H1 (cell line): ENCODE measurements around the gene GCH1. TPM values are rescaled to one million over a fixed set of nuclear protein-coding genes. Genes with fewer than 3 reads are reported as not detected.

Experiments
- CTCF ChIA-PET: fragments of 300-600 bp; sonication (Branson Sonifier 250); formaldehyde crosslinking; loops from one replicate; lab custom pipeline; 2021; ENCODE audit not compliant: partially characterized antibody; lab: Charles Lee
- POLR2A ChIA-PET: fragments of 300-600 bp; sonication (Branson Sonifier 250); formaldehyde crosslinking; loops from one replicate; lab custom pipeline; 2021; ENCODE audit warnings: inconsistent platforms; ENCODE audit not compliant: partially characterized antibody; lab: Charles Lee
- DNase-seq, 2 experiments: peaks; one replicate each; pipeline versions ENCODE4 v3.0.0 to v3.0.0-alpha.2; 2010 to 2022; ENCODE audit warnings: low spot score in 2 of 2, low read depth in 1 of 2, mixed read lengths in 1 of 2
- FAIRE-seq: peaks from 2 replicates; lab custom pipeline; 2011; peaks lifted over from hg19 to GRCh38; lab: Jason Lieb, UNC
- H2AFZ ChIP-seq: 2 replicates; pipeline ENCODE4 v1.8.1; 2012; ENCODE audit warnings: low read length, inconsistent platforms
- H2AK5ac ChIP-seq: 2 replicates; pipeline ENCODE4 v1.6.1; 2013; ENCODE audit warnings: low read depth, low read length
- H2BK120ac ChIP-seq: replicated peaks from 2 replicates; pipeline ENCODE3; 2013; ENCODE audit warnings: low read depth, low read length, inconsistent platforms
- H2BK12ac ChIP-seq: 2 replicates; pipeline ENCODE4 v1.6.1; 2013; ENCODE audit warnings: low read depth, low read length
- H2BK15ac ChIP-seq: 2 replicates; pipeline ENCODE4 v1.6.1; 2013; ENCODE audit warnings: low read length
- H2BK20ac ChIP-seq: 2 replicates; pipeline ENCODE4 v1.6.1; 2013; ENCODE audit warnings: low read length
- H2BK5ac ChIP-seq: 2 replicates; pipeline ENCODE4 v1.6.1; 2013; ENCODE audit warnings: low read depth, low read length
- H3K14ac ChIP-seq: 2 replicates; pipeline ENCODE4 v1.6.1; 2013; ENCODE audit warnings: inconsistent platforms; ENCODE audit not compliant: insufficient read length
- H3K18ac ChIP-seq: 2 replicates; pipeline ENCODE4 v1.6.1; 2013; ENCODE audit warnings: low read length; ENCODE audit errors: extremely low read depth
- H3K23ac ChIP-seq: 2 replicates; pipeline ENCODE4 v1.6.1; 2013; ENCODE audit warnings: inconsistent platforms; ENCODE audit not compliant: insufficient read length
- H3K23me2 ChIP-seq: 2 replicates; pipeline ENCODE4 v1.6.1; 2013; ENCODE audit warnings: low read depth, low read length
- H3K27ac ChIP-seq: 2 replicates; pipeline ENCODE4 v1.6.1; 2011; ENCODE audit warnings: low read depth, low read length, inconsistent platforms
- H3K27me3 ChIP-seq, 4 experiments: replicated peaks in 1 of 4; 1 replicate in 1 of 4; 2 replicates in 3 of 4; pipeline versions ENCODE4 v1.6.1 to v1.8.1; 2011 to 2013; ENCODE audit warnings: low read length in 3 of 4, mild to moderate bottlenecking in 3 of 4, inconsistent platforms in 2 of 4, mixed read lengths in 2 of 4, moderate library complexity in 1 of 4; ENCODE audit not compliant: control insufficient read depth in 3 of 4, insufficient read depth in 3 of 4; ENCODE audit errors: extremely low read depth in 1 of 4
- H3K36me3 ChIP-seq, 4 experiments: 2 replicates each; pipeline versions ENCODE4 v1.6.1 to v1.8.1; 2011 to 2013; ENCODE audit warnings: mild to moderate bottlenecking in 4 of 4, low read length in 3 of 4, moderate library complexity in 2 of 4, control low read depth in 1 of 4, inconsistent platforms in 1 of 4; ENCODE audit not compliant: insufficient read depth in 4 of 4, control insufficient read depth in 2 of 4
- H3K4ac ChIP-seq: replicated peaks from 2 replicates; pipeline ENCODE3; 2013; ENCODE audit warnings: low read length, low read depth, mixed read lengths, inconsistent platforms; ENCODE audit not compliant: insufficient read length
- H3K4me1 ChIP-seq, 4 experiments: replicated peaks in 1 of 4; 1 replicate in 1 of 4; 2 replicates in 3 of 4; pipeline versions ENCODE4 v1.6.1 to v1.8.1; 2011 to 2013; ENCODE audit warnings: low read length in 3 of 4, inconsistent platforms in 2 of 4, mixed read lengths in 1 of 4; ENCODE audit not compliant: insufficient read depth in 4 of 4, control insufficient read depth in 3 of 4
- H3K4me2 ChIP-seq, 2 experiments: 2 replicates each; pipeline versions ENCODE4 v1.6.1 to v1.8.1; 2011 to 2013; ENCODE audit warnings: low read depth in 2 of 2, low read length in 2 of 2, control low read depth in 1 of 2, inconsistent platforms in 1 of 2, mild to moderate bottlenecking in 1 of 2; ENCODE audit not compliant: insufficient read depth in 1 of 2
- H3K4me3 ChIP-seq, 4 experiments: fragments of 200-600, 300-600 bp in 1 of 4; sonication (generic), shearing (Covaris generic), sonication (Bioruptor Twin) in 1 of 4; 2 replicates each; pipeline versions ENCODE4 v1.5.1 to v1.8.1; 2011 to 2016; ENCODE audit warnings: low read length in 4 of 4, low read depth in 3 of 4, control low read depth in 2 of 4, inconsistent platforms in 2 of 4, mild to moderate bottlenecking in 2 of 4, mixed read lengths in 1 of 4, moderate library complexity in 1 of 4; ENCODE audit not compliant: insufficient read depth in 2 of 4; ENCODE audit errors: extremely low read depth in 1 of 4
- H3K56ac ChIP-seq: replicated peaks from 2 replicates; pipeline ENCODE3; 2013; ENCODE audit warnings: low read depth, mild to moderate bottlenecking, mixed read lengths, low read length, inconsistent platforms; ENCODE audit not compliant: insufficient read length
- H3K79me1 ChIP-seq: 2 replicates; pipeline ENCODE4 v1.6.1; 2013; ENCODE audit warnings: low read depth, low read length, control low read depth
- H3K79me2 ChIP-seq, 2 experiments: 2 replicates each; pipeline versions ENCODE4 v1.6.1 to v1.8.1; 2012 to 2013; ENCODE audit warnings: low read length in 2 of 2, mild to moderate bottlenecking in 2 of 2, inconsistent platforms in 1 of 2; ENCODE audit not compliant: insufficient read depth in 2 of 2, control insufficient read depth in 1 of 2
- H3K9ac ChIP-seq, 4 experiments: replicated peaks in 1 of 4; 1 replicate in 1 of 4; 2 replicates in 3 of 4; pipeline versions ENCODE4 v1.6.1 to v1.8.1; 2011 to 2013; ENCODE audit warnings: low read depth in 3 of 4, low read length in 3 of 4, control low read depth in 2 of 4, mild to moderate bottlenecking in 2 of 4, moderate library complexity in 2 of 4, inconsistent platforms in 1 of 4; ENCODE audit errors: extremely low read depth in 1 of 4
- H3K9me3 ChIP-seq, 2 experiments: 2 replicates each; pipeline versions ENCODE4 v1.6.1 to v1.8.1; 2012 to 2013; ENCODE audit warnings: mild to moderate bottlenecking in 2 of 2, moderate library complexity in 2 of 2, control low read depth in 1 of 2, inconsistent platforms in 1 of 2, low read depth in 1 of 2, low read length in 1 of 2, mixed read lengths in 1 of 2; ENCODE audit not compliant: insufficient read depth in 2 of 2
- H4K20me1 ChIP-seq, 2 experiments: replicated peaks in 1 of 2; 2 replicates each; pipeline versions ENCODE3 to v1.8.1; 2011 to 2013; ENCODE audit warnings: inconsistent platforms in 2 of 2, low read length in 2 of 2, mild to moderate bottlenecking in 1 of 2; ENCODE audit not compliant: insufficient read depth in 2 of 2, control insufficient read depth in 1 of 2
- H4K5ac ChIP-seq: 2 replicates; pipeline ENCODE4 v1.6.1; 2013; ENCODE audit warnings: low read length, low read depth, mixed read lengths, inconsistent platforms; ENCODE audit not compliant: insufficient read length
- H4K8ac ChIP-seq: 2 replicates; pipeline ENCODE4 v1.8.0; 2013; ENCODE audit warnings: mild to moderate bottlenecking, moderate library complexity, low read length, inconsistent platforms; ENCODE audit not compliant: insufficient read depth; ENCODE audit errors: extremely low read depth
- H4K91ac ChIP-seq: replicated peaks from 2 replicates; pipeline ENCODE3; 2013; ENCODE audit warnings: low read length, mixed read lengths, inconsistent platforms; ENCODE audit not compliant: insufficient read length
- CTCF ChIP-seq, 3 experiments: IDR thresholded peaks; 1 replicate in 2 of 3; 2 replicates in 1 of 3; pipeline versions ENCODE4 v1.5.1 to v1.6.1; 2011; ENCODE audit warnings: low read length in 3 of 3, mild to moderate bottlenecking in 3 of 3, inconsistent platforms in 2 of 3, low read depth in 1 of 3, moderate library complexity in 1 of 3; ENCODE audit not compliant: insufficient read depth in 1 of 3; ENCODE audit errors: control extremely low read depth in 1 of 3
- JUN ChIP-seq: IDR thresholded peaks from 2 replicates; pipeline ENCODE4 v1.6.1; 2011; ENCODE audit warnings: low read depth, mild to moderate bottlenecking, improper control_type of control experiment, low read length
- KDM1A ChIP-seq: fragments of 200-600, 300-600 bp; sonication (generic); IDR thresholded peaks from 2 replicates; pipeline ENCODE4 v1.7.1; 2016; ENCODE audit warnings: mild to moderate bottlenecking, low read length, borderline replicate concordance
- WGBS, 2 experiments: shearing (Covaris generic) in 1 of 2; methylation state at CpG; one replicate each; pipeline versions ENCODE4 v1.1.6 to v1.1.7; 2013 to 2015; ENCODE audit warnings: low lambda C conversion rate in 2 of 2, mixed read lengths in 2 of 2, inconsistent platforms in 1 of 2, low coverage in 1 of 2, missing lambda C conversion rate in 1 of 2; ENCODE audit not compliant: insufficient replicate concordance in 2 of 2, insufficient coverage in 1 of 2, insufficient read length in 1 of 2; ENCODE audit errors: extremely low coverage in 1 of 2, missing lambda C conversion rate in 1 of 2; 5-methylcytosine and 5-hydroxymethylcytosine counted together
- polyA plus RNA-seq, 7 experiments: library from polyadenylated mRNA; depleted of rRNA in 3 of 7; stranded (reverse) in 5 of 7; unstranded in 2 of 7; fragments of >200 nt in 5 of 7; fragments of 200-250 nt in 2 of 7; gene quantifications; 1 replicate in 5 of 7; 2 replicates in 1 of 7; 4 replicates in 1 of 7; pipeline versions ENCODE4 v1.2.1 to v1.2.3, GENCODE V29; 2011 to 2013; ENCODE audit warnings: missing spikeins in 2 of 7, mixed read lengths in 2 of 7
- total RNA-seq: library from RNA; stranded (reverse); fragmentation: NEBNext Ultra II Directional; extraction: Animal tissue kit (Norgen Biotek cat#: 25700); gene quantifications from 2 replicates; pipeline ENCODE4 v1.2.1, GENCODE V29; 2021

GCH1 gene
- total and polyA plus RNA-seq, 2 of the 8 experiments (the other 6 are each of a cell fraction or from before 2014, with no cell fraction given) = 7.3 to 7.9 TPM

GRCh38 chr14:54867011-54867410 lies 35.6 kb downstream of the GCH1 start:
- CTCF ChIA-PET = interaction anchor here (0.7 to 2.1 kb wide), 9 partner anchors 11 to 93 kb away, joined by 3 to 8 read pairs (median 3); no protein-coding TSS in a partner anchor

More at GRCh38 chr14:54867011-54867410, 35.6 kb downstream of the GCH1 start:
- H3K9me3 ChIP-seq = no peaks in the 10 kb centered on the region
- H2BK15ac ChIP-seq = no peak overlapping the region
- H3K23me2 ChIP-seq = peaks cover 3% of the 10 kb centered on the region; the same call in 1 of the 2 replicates
- H3K14ac ChIP-seq = no peak overlapping the region
- no peak overlapping the region for H2AFZ ChIP-seq
- POLR2A ChIA-PET = interaction anchor here (0.7 to 1.3 kb wide), 2 partner anchors 36 to 48 kb away, joined by 3 read pairs; no protein-coding TSS in a partner anchor
- no peak overlapping the region for H2BK120ac ChIP-seq
- H4K5ac ChIP-seq = no peak overlapping the region
- no peak overlapping the region for H3K4me3 ChIP-seq
- H3K79me1 ChIP-seq = no peaks in the 10 kb centered on the region
- DNase-seq (no peak), FAIRE-seq (no peak)
- H2BK5ac ChIP-seq = no peak overlapping the region
- H3K4me1 ChIP-seq = peaks cover 0 to 4% (median 0%) of the 10 kb centered on the region in 4 experiments; a peak in 2 of 7 replicates
- H3K79me2 ChIP-seq = no peaks in the 10 kb centered on the region
- no peak overlapping the region for H3K56ac ChIP-seq
- no peak overlapping the region for H2BK12ac ChIP-seq
- no peaks in the 10 kb centered on the region for H3K36me3 ChIP-seq
- no peak overlapping the region for H3K27ac ChIP-seq
- H3K18ac ChIP-seq = no peak overlapping the region
- no peaks in the 10 kb centered on the region for H3K27me3 ChIP-seq
- no peak overlapping the region for H3K4me2 ChIP-seq
- TF ChIP-seq CTCF (IDR thresholded peaks at IDR 0.05; ENCODE audit: control extremely low read depth in 1 of 3, insufficient read depth in 1 of 3, low read depth in 1 of 3, low read length in 3 of 3) (no peak), JUN (no peak), KDM1A (no peak)
- no peak overlapping the region for H2BK20ac ChIP-seq
- no peaks in the 10 kb centered on the region for H4K20me1 ChIP-seq
- H3K4ac ChIP-seq = no peak overlapping the region
- H3K9ac ChIP-seq = no peak overlapping the region
- H2AK5ac ChIP-seq = no peak overlapping the region
- WGBS, 2 experiments = 91% methylated on average over 3 of the region's 3 CpGs; no CpG with 5 or more reads in 1 of the 2 experiments
- H4K91ac ChIP-seq = no peak overlapping the region
- H4K8ac ChIP-seq = no peak overlapping the region
- no peak overlapping the region for H3K23ac ChIP-seq
